SK-N-SH treated with all-trans-retinoic acid at 6 μM for 48 hours (cell line): ENCODE results near the gene NME5.

Experiments used
- ATAC-seq: fragments of 200-7000 bp; cut with Tn5 transposase; 3 replicates; pipeline ENCODE4 v1.9.1; 2020; ENCODE audit warnings: mild to moderate bottlenecking, moderate library complexity
- ARNTL ChIP-seq: fragments of 450-650 bp; formaldehyde crosslinking; IDR thresholded peaks from 2 replicates; pipeline ENCODE4 v1.5.0; 2020; ENCODE audit warnings: low read depth, mild to moderate bottlenecking, moderate library complexity, borderline replicate concordance
- BACH2 ChIP-seq: fragments of 250-450 bp; sonication (Bioruptor Pico); IDR thresholded peaks from 2 replicates; pipeline ENCODE4 v1.9.0; 2021; ENCODE audit warnings: mild to moderate bottlenecking, borderline replicate concordance
- CSDC2 ChIP-seq: fragments of 250-450 bp; sonication (Bioruptor Pico); IDR thresholded peaks from 2 replicates; pipeline ENCODE4 v1.5.0; 2020; ENCODE audit warnings: mild to moderate bottlenecking, moderate library complexity
- CSRNP3 ChIP-seq: fragments of 250-450 bp; sonication (Bioruptor Pico); IDR thresholded peaks from 2 replicates; pipeline ENCODE4 v1.5.1; 2021; ENCODE audit warnings: mild to moderate bottlenecking, moderate library complexity
- ESRRG ChIP-seq: fragments of 250-450 bp; sonication (Bioruptor Pico); IDR thresholded peaks from 2 replicates; pipeline ENCODE4 v1.6.1; 2021; ENCODE audit warnings: mild to moderate bottlenecking
- GLIS3 ChIP-seq: fragments of 250-450 bp; sonication (Bioruptor Pico); IDR thresholded peaks from 2 replicates; pipeline ENCODE4 v1.5.0; 2020; ENCODE audit warnings: mild to moderate bottlenecking, moderate library complexity
- ISL1 ChIP-seq: fragments of 250-450 bp; sonication (Bioruptor Pico); IDR thresholded peaks from 2 replicates; pipeline ENCODE4 v2.1.2; 2022; ENCODE audit warnings: mild to moderate bottlenecking, moderate library complexity
- OSR1 ChIP-seq: fragments of 250-450 bp; sonication (Bioruptor Pico); IDR thresholded peaks from 2 replicates; pipeline ENCODE4 v1.8.0; 2022; ENCODE audit warnings: moderate library complexity, mild to moderate bottlenecking, inconsistent platforms
- POU6F1 ChIP-seq: fragments of 250-450 bp; sonication (Bioruptor Pico); IDR thresholded peaks from 2 replicates; pipeline ENCODE4 v1.8.0; 2021; ENCODE audit warnings: low read depth, mild to moderate bottlenecking, moderate library complexity, borderline replicate concordance
- PPARA ChIP-seq: fragments of 250-450 bp; sonication (Bioruptor Pico); IDR thresholded peaks from 2 replicates; pipeline ENCODE4 v1.5.0; 2020; ENCODE audit warnings: mild to moderate bottlenecking, borderline replicate concordance
- RARB ChIP-seq: fragments of 250-450 bp; sonication (Bioruptor Pico); IDR thresholded peaks from 2 replicates; pipeline ENCODE4 v1.8.0; 2021; ENCODE audit warnings: mild to moderate bottlenecking, moderate library complexity
- SNAI2 ChIP-seq: fragments of 250-450 bp; sonication (Bioruptor Pico); IDR thresholded peaks from 2 replicates; pipeline ENCODE4 v1.5.0; 2020; ENCODE audit warnings: mild to moderate bottlenecking, moderate library complexity
- TCF4 ChIP-seq: fragments of 250-450 bp; sonication (Bioruptor Pico); IDR thresholded peaks from 2 replicates; pipeline ENCODE4 v1.8.0; 2021; ENCODE audit warnings: mild to moderate bottlenecking, moderate library complexity, borderline replicate concordance
- TOX ChIP-seq: fragments of 250-450 bp; sonication (Bioruptor Pico); IDR thresholded peaks from 2 replicates; pipeline ENCODE4 v1.8.0; 2021; ENCODE audit warnings: mild to moderate bottlenecking, moderate library complexity, borderline replicate concordance
- ZC3H10 ChIP-seq: fragments of 250-450 bp; sonication (Bioruptor Pico); IDR thresholded peaks from 2 replicates; pipeline ENCODE4 v1.5.1; 2021; ENCODE audit warnings: mild to moderate bottlenecking, moderate library complexity
- ZFP3 ChIP-seq: fragments of 250-450 bp; sonication (Bioruptor Pico); IDR thresholded peaks from 2 replicates; pipeline ENCODE4 v1.5.0; 2020; ENCODE audit warnings: mild to moderate bottlenecking, moderate library complexity
- ZFP30 ChIP-seq: fragments of 450-650 bp; formaldehyde crosslinking; IDR thresholded peaks from 2 replicates; pipeline ENCODE4 v1.5.0; 2022; ENCODE audit warnings: mild to moderate bottlenecking, moderate library complexity
- ZNF565 ChIP-seq: fragments of 450-650 bp; formaldehyde crosslinking; conservative IDR thresholded peaks from 2 replicates; pipeline ENCODE4 v1.5.0; 2020; ENCODE audit warnings: low read depth, mild to moderate bottlenecking, moderate library complexity
- ZNF8 ChIP-seq: fragments of 450-650 bp; formaldehyde crosslinking; IDR thresholded peaks from 2 replicates; pipeline ENCODE4 v1.5.0; 2020; ENCODE audit warnings: mild to moderate bottlenecking, moderate library complexity
- TF ChIP-seq, protein P1 (sequence below): fragments of 250-450 bp; sonication (Bioruptor Pico); IDR thresholded peaks from 2 replicates; pipeline ENCODE4 v1.8.0; 2020; ENCODE audit warnings: mild to moderate bottlenecking, moderate library complexity, borderline replicate concordance
- TF ChIP-seq, protein P2 (sequence below): fragments of 250-450 bp; sonication (Bioruptor Pico); IDR thresholded peaks from 2 replicates; pipeline ENCODE4 v1.5.0; 2020; ENCODE audit warnings: mild to moderate bottlenecking, moderate library complexity

NME5 gene

DNA sequence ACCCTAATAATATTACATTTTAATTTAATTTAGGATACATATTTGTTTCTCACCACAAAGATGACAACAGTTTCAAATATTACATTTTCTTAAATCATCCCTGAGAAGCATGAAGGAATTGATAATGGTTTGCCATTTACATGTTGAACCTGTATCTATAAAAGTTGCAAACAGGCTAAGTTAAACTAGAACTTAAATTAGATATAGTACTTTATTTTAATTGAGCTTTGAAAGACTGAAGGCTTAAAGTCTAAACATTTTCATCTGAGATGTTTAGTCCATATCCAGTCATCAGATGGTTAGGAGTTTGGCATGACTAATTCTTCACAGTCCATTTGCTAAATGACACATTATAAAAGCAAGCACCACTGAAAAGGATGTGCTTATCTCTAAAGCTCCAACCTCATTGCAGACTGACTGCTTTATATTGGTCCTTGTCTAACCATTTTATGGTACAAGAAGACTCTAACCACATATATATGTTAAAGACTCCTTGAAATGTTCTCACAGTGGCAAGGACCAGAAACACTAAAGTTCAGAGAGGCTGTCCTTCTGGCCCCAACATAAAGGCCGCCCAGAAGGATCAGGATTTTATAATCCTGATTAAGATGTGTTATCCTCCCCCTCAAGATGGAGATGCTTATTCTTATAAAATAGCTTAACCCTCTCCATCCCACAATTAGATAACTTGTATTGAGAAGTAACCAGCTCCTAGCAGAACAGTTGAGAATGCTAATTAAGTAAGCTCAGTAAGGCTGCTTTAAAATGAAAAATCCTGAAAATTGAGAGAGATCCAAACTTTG lies 29.6 kb downstream of the NME5 start:
- TF ChIP-seq TCF4 (CRISPR knock-in tag), result no peak
- no peak for TF ChIP-seq POU6F1 (CRISPR knock-in tag)
- no peak for ATAC-seq

GRCh38 chr5:138107213-138107612 lies 32.0 kb downstream of the NME5 start:
- TF ChIP-seq CSRNP3 (CRISPR knock-in tag), result no peak
- TF ChIP-seq TOX (CRISPR knock-in tag), result no peak
- TF ChIP-seq ESRRG, result no peak
- TF ChIP-seq CSDC2 (CRISPR knock-in tag), result no peak
- TF ChIP-seq PPARA (CRISPR knock-in tag), result no peak
- TF ChIP-seq, protein P1, sequence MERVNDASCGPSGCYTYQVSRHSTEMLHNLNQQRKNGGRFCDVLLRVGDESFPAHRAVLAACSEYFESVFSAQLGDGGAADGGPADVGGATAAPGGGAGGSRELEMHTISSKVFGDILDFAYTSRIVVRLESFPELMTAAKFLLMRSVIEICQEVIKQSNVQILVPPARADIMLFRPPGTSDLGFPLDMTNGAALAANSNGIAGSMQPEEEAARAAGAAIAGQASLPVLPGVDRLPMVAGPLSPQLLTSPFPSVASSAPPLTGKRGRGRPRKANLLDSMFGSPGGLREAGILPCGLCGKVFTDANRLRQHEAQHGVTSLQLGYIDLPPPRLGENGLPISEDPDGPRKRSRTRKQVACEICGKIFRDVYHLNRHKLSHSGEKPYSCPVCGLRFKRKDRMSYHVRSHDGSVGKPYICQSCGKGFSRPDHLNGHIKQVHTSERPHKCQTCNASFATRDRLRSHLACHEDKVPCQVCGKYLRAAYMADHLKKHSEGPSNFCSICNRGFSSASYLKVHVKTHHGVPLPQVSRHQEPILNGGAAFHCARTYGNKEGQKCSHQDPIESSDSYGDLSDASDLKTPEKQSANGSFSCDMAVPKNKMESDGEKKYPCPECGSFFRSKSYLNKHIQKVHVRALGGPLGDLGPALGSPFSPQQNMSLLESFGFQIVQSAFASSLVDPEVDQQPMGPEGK (CRISPR knock-in tag), result no peak
- TF ChIP-seq BACH2 (CRISPR knock-in tag), result no peak
- no peak for TF ChIP-seq SNAI2 (CRISPR knock-in tag)
- no peak for TF ChIP-seq OSR1 (CRISPR knock-in tag)
- TF ChIP-seq ARNTL (CRISPR knock-in tag), result no peak
- no peak for ATAC-seq

GRCh38 chr5:138105709-138106108 lies 33.5 kb downstream of the NME5 start:
- TF ChIP-seq ZNF8 (CRISPR knock-in tag), result no peak
- no peak for TF ChIP-seq TOX (CRISPR knock-in tag)
- no peak for TF ChIP-seq RARB (CRISPR knock-in tag)
- TF ChIP-seq, protein P2, sequence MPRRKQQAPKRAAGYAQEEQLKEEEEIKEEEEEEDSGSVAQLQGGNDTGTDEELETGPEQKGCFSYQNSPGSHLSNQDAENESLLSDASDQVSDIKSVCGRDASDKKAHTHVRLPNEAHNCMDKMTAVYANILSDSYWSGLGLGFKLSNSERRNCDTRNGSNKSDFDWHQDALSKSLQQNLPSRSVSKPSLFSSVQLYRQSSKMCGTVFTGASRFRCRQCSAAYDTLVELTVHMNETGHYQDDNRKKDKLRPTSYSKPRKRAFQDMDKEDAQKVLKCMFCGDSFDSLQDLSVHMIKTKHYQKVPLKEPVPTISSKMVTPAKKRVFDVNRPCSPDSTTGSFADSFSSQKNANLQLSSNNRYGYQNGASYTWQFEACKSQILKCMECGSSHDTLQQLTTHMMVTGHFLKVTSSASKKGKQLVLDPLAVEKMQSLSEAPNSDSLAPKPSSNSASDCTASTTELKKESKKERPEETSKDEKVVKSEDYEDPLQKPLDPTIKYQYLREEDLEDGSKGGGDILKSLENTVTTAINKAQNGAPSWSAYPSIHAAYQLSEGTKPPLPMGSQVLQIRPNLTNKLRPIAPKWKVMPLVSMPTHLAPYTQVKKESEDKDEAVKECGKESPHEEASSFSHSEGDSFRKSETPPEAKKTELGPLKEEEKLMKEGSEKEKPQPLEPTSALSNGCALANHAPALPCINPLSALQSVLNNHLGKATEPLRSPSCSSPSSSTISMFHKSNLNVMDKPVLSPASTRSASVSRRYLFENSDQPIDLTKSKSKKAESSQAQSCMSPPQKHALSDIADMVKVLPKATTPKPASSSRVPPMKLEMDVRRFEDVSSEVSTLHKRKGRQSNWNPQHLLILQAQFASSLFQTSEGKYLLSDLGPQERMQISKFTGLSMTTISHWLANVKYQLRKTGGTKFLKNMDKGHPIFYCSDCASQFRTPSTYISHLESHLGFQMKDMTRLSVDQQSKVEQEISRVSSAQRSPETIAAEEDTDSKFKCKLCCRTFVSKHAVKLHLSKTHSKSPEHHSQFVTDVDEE (CRISPR knock-in tag), result no peak
- no peak for TF ChIP-seq BACH2 (CRISPR knock-in tag)
- TF ChIP-seq, protein P1 (CRISPR knock-in tag), result no peak
- TF ChIP-seq PPARA (CRISPR knock-in tag), result no peak
- no peak for TF ChIP-seq OSR1 (CRISPR knock-in tag)
- no peak for TF ChIP-seq ZC3H10 (CRISPR knock-in tag)
- TF ChIP-seq TCF4 (CRISPR knock-in tag), result no peak
- TF ChIP-seq SNAI2 (CRISPR knock-in tag), result no peak
- no peak for TF ChIP-seq ARNTL (CRISPR knock-in tag)
- TF ChIP-seq CSRNP3 (CRISPR knock-in tag), result no peak
- no peak for TF ChIP-seq ISL1 (CRISPR knock-in tag)
- no peak for TF ChIP-seq GLIS3 (CRISPR knock-in tag)
- no peak for TF ChIP-seq ZFP30 (CRISPR knock-in tag)
- no peak for TF ChIP-seq ZFP3
- no peak for TF ChIP-seq ZNF565 (CRISPR knock-in tag)
- no peak for TF ChIP-seq CSDC2 (CRISPR knock-in tag)
- ATAC-seq, result no peak
